ENCODE measurements around the gene SNX18.

Gene SNX18

GRCh38 chr5:54548565-54548964 lies 31.0 kb downstream of the SNX18 start:
- no peak for TF ChIP-seq MAX (IDR thresholded peaks at IDR 0.05)
- no peak for TF ChIP-seq FOXM1 (IDR thresholded peaks at IDR 0.05; ENCODE audit: borderline replicate concordance, low read depth)

- TF ChIP-seq NFIC (IDR thresholded peaks at IDR 0.05) (no peak), FOXM1 (IDR thresholded peaks at IDR 0.05; ENCODE audit: borderline replicate concordance, low read depth) (no peak), EGR1 (IDR thresholded peaks at IDR 0.05) (no peak), CEBPB (IDR thresholded peaks at IDR 0.05) (no peak), RAD21 (IDR thresholded peaks at IDR 0.05; ENCODE audit: low read depth) (no peak), TEAD4 (IDR thresholded peaks at IDR 0.05) (no peak), ZBTB7A (IDR thresholded peaks at IDR 0.05; ENCODE audit: low read depth) (no peak), USF1 (IDR thresholded peaks at IDR 0.05) (no peak), MAX (IDR thresholded peaks at IDR 0.05) (no peak), EP300 (IDR thresholded peaks at IDR 0.05; ENCODE audit: borderline replicate concordance) (no peak), YY1 (IDR thresholded peaks at IDR 0.05; ENCODE audit: low read depth) (no peak), CREB1 (IDR thresholded peaks at IDR 0.05; ENCODE audit: low read depth) (no peak), TCF12 (IDR thresholded peaks at IDR 0.05; ENCODE audit: low read depth) (no peak)
Measured at GRCh38 chr5:54551292-54551691, 33.7 kb downstream of the SNX18 start.

GRCh38 chr5:54551926-54552325 lies 34.4 kb downstream of the SNX18 start:
- no peak for TF ChIP-seq NFIC (IDR thresholded peaks at IDR 0.05)
- TF ChIP-seq ZBTB7A (IDR thresholded peaks at IDR 0.05; ENCODE audit: low read depth), result no peak
- no peak for TF ChIP-seq USF1 (IDR thresholded peaks at IDR 0.05)
- no peak for TF ChIP-seq CREB1 (IDR thresholded peaks at IDR 0.05; ENCODE audit: low read depth)
- TF ChIP-seq TEAD4 (IDR thresholded peaks at IDR 0.05), result no peak
- no peak for TF ChIP-seq REST (IDR thresholded peaks at IDR 0.05; ENCODE audit: low read depth)
- TF ChIP-seq FOXM1 (IDR thresholded peaks at IDR 0.05; ENCODE audit: borderline replicate concordance, low read depth), result no peak
- no peak for TF ChIP-seq EGR1 (IDR thresholded peaks at IDR 0.05)

- no peak for TF ChIP-seq TEAD4 (IDR thresholded peaks at IDR 0.05)
- TF ChIP-seq EGR1 (IDR thresholded peaks at IDR 0.05), result no peak
- TF ChIP-seq USF1 (IDR thresholded peaks at IDR 0.05), result no peak
Measured at GRCh38 chr5:54552446-54552845, 34.9 kb downstream of the SNX18 start.

GRCh38 chr5:54553659-54554207 lies 36.2 kb downstream of the SNX18 start:
- TF ChIP-seq USF1 (IDR thresholded peaks at IDR 0.05), result no peak
- no peak for TF ChIP-seq TEAD4 (IDR thresholded peaks at IDR 0.05)
- no peak for TF ChIP-seq ZBTB7A (IDR thresholded peaks at IDR 0.05; ENCODE audit: low read depth)
- TF ChIP-seq REST (IDR thresholded peaks at IDR 0.05; ENCODE audit: low read depth), result no peak
- no peak for TF ChIP-seq EGR1 (IDR thresholded peaks at IDR 0.05)
- TF ChIP-seq MAX (IDR thresholded peaks at IDR 0.05), result no peak
- TF ChIP-seq CREB1 (IDR thresholded peaks at IDR 0.05; ENCODE audit: low read depth), result no peak
- no peak for TF ChIP-seq TCF12 (IDR thresholded peaks at IDR 0.05; ENCODE audit: low read depth)
- TF ChIP-seq FOXM1 (IDR thresholded peaks at IDR 0.05; ENCODE audit: borderline replicate concordance, low read depth), result no peak
- no peak for TF ChIP-seq NFIC (IDR thresholded peaks at IDR 0.05)
- TF ChIP-seq EP300 (IDR thresholded peaks at IDR 0.05; ENCODE audit: borderline replicate concordance), result no peak

GRCh38 chr5:54556141-54556540 lies 38.6 kb downstream of the SNX18 start:
- no peak for TF ChIP-seq FOXM1 (IDR thresholded peaks at IDR 0.05; ENCODE audit: borderline replicate concordance, low read depth)
- TF ChIP-seq ZBTB7A (IDR thresholded peaks at IDR 0.05; ENCODE audit: low read depth), result no peak
- TF ChIP-seq EP300 (IDR thresholded peaks at IDR 0.05; ENCODE audit: borderline replicate concordance), result no peak
- no peak for TF ChIP-seq TAF1 (IDR thresholded peaks at IDR 0.05; ENCODE audit: low read depth)
- no peak for TF ChIP-seq REST (IDR thresholded peaks at IDR 0.05; ENCODE audit: low read depth)
- TF ChIP-seq NFIC (IDR thresholded peaks at IDR 0.05), result no peak
- TF ChIP-seq USF1 (IDR thresholded peaks at IDR 0.05), result no peak
- no peak for TF ChIP-seq CREB1 (IDR thresholded peaks at IDR 0.05; ENCODE audit: low read depth)
- no peak for TF ChIP-seq EGR1 (IDR thresholded peaks at IDR 0.05)
- no peak for TF ChIP-seq YY1 (IDR thresholded peaks at IDR 0.05; ENCODE audit: low read depth)
- TF ChIP-seq MAX (IDR thresholded peaks at IDR 0.05), result no peak
- TF ChIP-seq RAD21 (IDR thresholded peaks at IDR 0.05; ENCODE audit: low read depth), result no peak
- no peak for TF ChIP-seq CEBPB (IDR thresholded peaks at IDR 0.05)
- no peak for TF ChIP-seq TCF12 (IDR thresholded peaks at IDR 0.05; ENCODE audit: low read depth)
- TF ChIP-seq TEAD4 (IDR thresholded peaks at IDR 0.05), result no peak

Data from Ishikawa (cell line).